IPS-15b (cell line): ENCODE measurements around the gene ARHGAP6.

Source experiments
- H3K27me3 ChIP-seq: one replicate; pipeline ENCODE4 v1.6.1; 2013; ENCODE audit warnings: low read length; ENCODE audit not compliant: control insufficient read depth, insufficient read depth
- H3K36me3 ChIP-seq: one replicate; pipeline ENCODE4 v1.6.1; 2013; ENCODE audit warnings: low read length; ENCODE audit not compliant: control insufficient read depth, insufficient read depth
- H3K4me1 ChIP-seq: one replicate; pipeline ENCODE4 v1.6.1; 2013; ENCODE audit warnings: mild to moderate bottlenecking, low read length; ENCODE audit not compliant: control insufficient read depth, insufficient read depth
- H3K4me3 ChIP-seq: one replicate; pipeline ENCODE4 v1.5.1; 2013; ENCODE audit warnings: low read depth, low read length
- H3K9ac ChIP-seq: one replicate; pipeline ENCODE4 v1.6.1; 2013; ENCODE audit warnings: low read depth, mild to moderate bottlenecking, low read length
- H3K9me3 ChIP-seq: one replicate; pipeline ENCODE4 v1.6.1; 2013; ENCODE audit warnings: mild to moderate bottlenecking, low read length; ENCODE audit not compliant: control insufficient read depth, insufficient read depth

ARHGAP6 gene

DNA sequence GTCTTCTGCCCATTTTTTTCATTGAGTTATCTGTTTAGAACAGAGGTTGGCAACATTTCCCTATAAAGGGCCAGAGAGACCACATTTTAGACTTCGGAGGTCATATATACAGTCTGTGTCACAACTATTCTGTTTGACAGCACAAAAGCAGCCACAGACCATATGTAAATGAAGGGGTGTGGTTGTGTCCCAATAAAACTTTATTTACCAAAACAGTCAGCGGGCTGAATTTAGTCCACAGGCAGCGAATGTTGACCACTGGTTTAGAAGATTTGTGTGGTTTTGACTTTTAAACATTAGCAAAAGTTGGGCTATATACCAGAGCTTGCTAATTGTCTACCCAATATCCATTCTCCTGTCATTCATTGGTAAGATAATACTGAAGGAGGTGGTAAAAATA lies 221.7 kb downstream of the ARHGAP6 start:
- H3K4me1 ChIP-seq: no peaks in the 10 kb centered on the region
- no peaks in the 10 kb centered on the region for H3K9me3 ChIP-seq
- H3K27me3 ChIP-seq: no peaks in the 10 kb centered on the region
- H3K4me3 ChIP-seq: no peak overlapping the region
- H3K36me3 ChIP-seq: no peaks in the 10 kb centered on the region
- no peak overlapping the region for H3K9ac ChIP-seq

DNA sequence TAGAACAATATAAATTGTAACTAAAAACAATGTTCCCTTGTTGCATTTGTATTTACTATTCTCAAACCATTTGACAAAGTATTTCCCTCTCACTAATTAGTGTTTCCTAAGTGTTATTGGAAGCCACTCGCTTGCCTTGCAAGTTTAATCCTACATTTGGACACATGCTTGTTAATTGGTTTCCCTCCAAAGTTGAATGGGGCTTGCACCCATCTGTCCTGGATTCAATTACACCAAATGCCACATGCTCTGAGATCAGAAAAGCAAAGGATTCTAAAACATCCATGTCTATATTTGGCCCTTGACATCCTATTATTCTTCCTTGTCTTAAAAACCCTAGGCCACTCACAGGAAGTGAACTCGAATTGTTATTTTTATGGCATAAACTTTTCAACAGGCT lies 225.9 kb downstream of the ARHGAP6 start:
- Histone ChIP-seq H3K36me3 (no peaks in the 10 kb centered on the region), H3K4me1 (no peaks in the 10 kb centered on the region), H3K9ac (no peak overlapping the region), H3K27me3 (no peaks in the 10 kb centered on the region), H3K4me3 (no peak overlapping the region), H3K9me3 (no peaks in the 10 kb centered on the region)

DNA sequence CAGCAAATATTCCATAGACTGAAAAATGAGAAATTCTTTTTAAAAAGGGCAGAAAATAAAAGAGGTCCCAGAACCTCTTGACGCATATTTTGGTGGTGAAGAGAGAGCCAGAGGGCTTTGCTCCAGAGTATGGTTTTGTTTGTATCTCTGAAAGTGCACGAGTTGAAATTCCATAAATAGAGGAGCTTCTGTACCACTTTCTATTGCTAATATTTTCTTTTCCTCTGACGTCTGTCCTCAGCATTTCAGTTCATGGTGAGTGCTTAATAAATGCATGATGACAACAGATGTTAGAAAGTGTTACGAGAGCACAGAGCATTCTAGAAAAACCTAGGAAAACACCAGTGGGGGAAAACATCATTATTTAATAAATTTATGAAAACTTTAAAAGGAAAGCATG lies 227.0 kb downstream of the ARHGAP6 start:
- Histone ChIP-seq H3K36me3 (no peaks in the 10 kb centered on the region), H3K9ac (no peak overlapping the region), H3K27me3 (no peaks in the 10 kb centered on the region), H3K4me1 (no peaks in the 10 kb centered on the region), H3K9me3 (no peaks in the 10 kb centered on the region), H3K4me3 (no peak overlapping the region)

DNA sequence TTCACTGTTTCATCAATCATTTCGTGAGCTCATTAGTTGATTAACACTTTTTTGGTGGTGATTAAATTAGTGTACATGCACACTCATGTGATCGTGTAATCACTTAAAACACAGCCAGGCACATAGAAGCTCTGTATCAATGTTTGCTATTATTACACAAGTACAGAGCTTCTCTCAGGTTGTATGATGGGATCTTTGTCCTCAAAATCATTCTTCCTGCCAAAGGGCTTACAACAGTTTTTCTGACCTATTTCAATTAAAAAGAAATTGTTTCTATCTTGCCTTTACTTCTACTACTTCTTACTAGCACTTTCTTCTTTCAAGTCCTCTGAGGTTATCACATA lies 227.4 kb downstream of the ARHGAP6 start:
- no peak overlapping the region for H3K9ac ChIP-seq
- no peaks in the 10 kb centered on the region for H3K9me3 ChIP-seq
- no peaks in the 10 kb centered on the region for H3K36me3 ChIP-seq
- H3K4me1 ChIP-seq: no peaks in the 10 kb centered on the region
- no peak overlapping the region for H3K4me3 ChIP-seq
- no peaks in the 10 kb centered on the region for H3K27me3 ChIP-seq

DNA sequence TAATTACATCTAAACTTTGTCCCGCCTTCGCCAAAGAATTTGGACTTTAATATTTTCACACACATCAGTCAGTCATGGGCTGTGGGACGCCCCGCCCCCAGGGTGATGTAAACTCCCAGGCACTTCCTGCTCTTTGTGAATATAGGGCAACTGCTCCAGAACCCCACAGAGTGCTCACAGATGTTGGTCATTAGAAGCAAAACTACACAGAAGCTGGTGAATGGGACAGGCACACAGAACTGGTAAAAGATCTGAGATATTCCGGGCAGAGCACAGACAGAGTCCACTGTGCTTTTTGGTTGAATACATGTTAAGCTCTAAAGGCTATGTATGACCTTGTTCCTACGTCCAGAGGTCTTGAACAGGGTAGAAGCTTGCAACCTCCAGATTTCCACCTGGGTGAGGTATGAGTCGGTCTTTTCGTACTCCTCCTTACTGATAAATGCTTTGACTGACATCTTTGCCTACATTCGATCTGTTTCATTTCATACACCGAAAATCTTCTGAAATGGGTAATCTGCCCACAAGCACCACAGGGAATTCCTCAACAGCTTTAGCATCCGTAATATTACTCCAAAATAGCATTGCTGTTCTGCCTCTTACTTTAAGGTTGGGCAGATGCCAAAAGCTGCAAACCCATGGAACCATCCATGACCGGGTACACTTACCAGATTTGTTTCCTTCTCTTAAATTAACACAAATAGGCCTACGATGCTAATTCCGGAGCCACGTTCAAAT lies 227.9 kb downstream of the ARHGAP6 start:
- H3K9ac ChIP-seq: no peak overlapping the region
- H3K4me3 ChIP-seq: no peak overlapping the region
- no peaks in the 10 kb centered on the region for H3K4me1 ChIP-seq
- no peaks in the 10 kb centered on the region for H3K9me3 ChIP-seq
- no peaks in the 10 kb centered on the region for H3K27me3 ChIP-seq
- no peaks in the 10 kb centered on the region for H3K36me3 ChIP-seq

DNA sequence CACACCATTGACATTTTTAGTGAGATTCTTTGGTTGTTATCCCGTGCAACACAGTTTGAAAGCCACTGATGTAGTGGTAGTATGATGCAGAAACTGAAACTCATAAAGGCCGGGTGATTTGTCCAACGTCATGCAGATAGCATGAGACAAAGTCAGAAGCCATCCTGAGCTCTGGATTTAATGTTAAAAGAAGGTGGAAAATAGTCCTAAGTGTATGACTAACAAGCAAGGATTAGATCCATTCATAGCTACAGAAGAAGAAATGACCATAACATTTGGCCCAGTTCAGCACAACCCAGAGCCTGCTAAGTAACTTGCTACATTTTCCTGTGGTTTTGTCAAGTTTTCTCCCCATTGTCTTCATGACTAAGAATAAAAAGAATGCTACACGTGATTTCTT lies 230.2 kb downstream of the ARHGAP6 start:
- no peaks in the 10 kb centered on the region for H3K9me3 ChIP-seq
- no peak overlapping the region for H3K4me3 ChIP-seq
- H3K9ac ChIP-seq: no peak overlapping the region
- H3K4me1 ChIP-seq: no peaks in the 10 kb centered on the region
- H3K36me3 ChIP-seq: no peaks in the 10 kb centered on the region
- no peaks in the 10 kb centered on the region for H3K27me3 ChIP-seq

DNA sequence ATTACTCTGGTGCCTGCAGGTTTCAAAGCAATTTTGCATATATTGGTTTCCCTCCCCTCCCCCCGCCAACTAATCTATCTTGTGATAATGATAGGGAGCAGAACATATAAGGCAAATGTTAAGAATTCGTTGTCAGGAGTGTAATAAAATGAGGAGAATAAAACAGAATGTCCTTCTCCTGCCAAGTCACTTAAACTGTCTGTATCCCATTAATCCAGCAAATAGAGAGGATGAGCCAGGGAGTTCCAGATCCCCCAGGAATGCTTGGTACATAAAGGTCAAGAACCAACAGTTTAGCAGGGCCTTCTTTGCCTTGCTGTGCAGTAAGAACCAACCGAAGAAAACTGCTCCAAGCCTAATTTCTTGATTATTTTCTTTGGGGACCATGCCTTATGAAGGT lies 231.1 kb downstream of the ARHGAP6 start:
- no peaks in the 10 kb centered on the region for H3K4me1 ChIP-seq

DNA sequence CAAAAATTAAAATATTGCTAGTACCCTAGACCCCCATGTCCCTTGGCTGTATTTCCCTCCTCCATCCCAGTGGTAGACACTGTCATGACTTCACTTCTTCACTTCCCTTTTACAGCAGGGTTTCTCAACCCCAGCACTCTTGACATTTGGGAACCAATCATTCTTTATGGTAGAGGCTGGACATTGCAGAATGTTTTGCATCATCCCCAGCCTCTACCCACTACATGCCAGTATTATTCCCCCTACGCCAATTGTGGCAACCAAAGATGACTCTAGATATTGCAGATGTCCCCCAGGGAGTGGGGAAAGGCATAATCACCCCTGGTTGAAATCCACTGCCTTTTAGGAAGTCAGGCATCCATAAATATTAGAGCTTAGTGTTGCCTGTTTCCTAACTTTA lies 233.9 kb downstream of the ARHGAP6 start:
- no peaks in the 10 kb centered on the region for H3K36me3 ChIP-seq
- no peaks in the 10 kb centered on the region for H3K4me1 ChIP-seq
- peaks cover 19% of the 10 kb centered on the region for H3K27me3 ChIP-seq
- H3K4me3 ChIP-seq: no peak overlapping the region
- no peaks in the 10 kb centered on the region for H3K9me3 ChIP-seq
- no peak overlapping the region for H3K9ac ChIP-seq

More for the DNA sequence above, 231.1 kb downstream of the ARHGAP6 start:
- no peaks in the 10 kb centered on the region for H3K27me3 ChIP-seq
- H3K36me3 ChIP-seq: no peaks in the 10 kb centered on the region
- H3K9me3 ChIP-seq: no peaks in the 10 kb centered on the region
- H3K9ac ChIP-seq: no peak overlapping the region
- no peak overlapping the region for H3K4me3 ChIP-seq

DNA sequence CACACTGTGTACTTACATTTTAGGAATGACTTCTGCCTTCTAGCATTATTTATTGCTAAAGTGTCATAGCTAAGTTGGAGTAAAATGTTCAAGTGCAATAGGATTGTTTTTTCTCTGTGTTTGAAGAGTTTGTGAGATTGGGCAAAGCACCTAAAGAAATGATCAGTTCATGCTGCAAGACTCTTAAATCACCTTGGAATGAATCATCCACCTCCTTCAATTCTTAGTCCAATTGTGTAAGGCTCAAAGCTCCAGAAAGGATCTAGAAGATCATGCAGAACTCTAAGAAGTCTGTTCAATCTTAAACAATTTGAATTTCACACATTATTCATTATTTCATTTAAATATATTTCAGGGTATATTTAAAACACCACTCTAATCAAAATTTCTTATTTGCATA lies 235.4 kb downstream of the ARHGAP6 start:
- H3K4me3 ChIP-seq: no peak overlapping the region
- H3K9ac ChIP-seq: no peak overlapping the region
- no peaks in the 10 kb centered on the region for H3K9me3 ChIP-seq
- H3K36me3 ChIP-seq: no peaks in the 10 kb centered on the region
- H3K27me3 ChIP-seq: peaks cover 34% of the 10 kb centered on the region
- H3K4me1 ChIP-seq: no peaks in the 10 kb centered on the region

DNA sequence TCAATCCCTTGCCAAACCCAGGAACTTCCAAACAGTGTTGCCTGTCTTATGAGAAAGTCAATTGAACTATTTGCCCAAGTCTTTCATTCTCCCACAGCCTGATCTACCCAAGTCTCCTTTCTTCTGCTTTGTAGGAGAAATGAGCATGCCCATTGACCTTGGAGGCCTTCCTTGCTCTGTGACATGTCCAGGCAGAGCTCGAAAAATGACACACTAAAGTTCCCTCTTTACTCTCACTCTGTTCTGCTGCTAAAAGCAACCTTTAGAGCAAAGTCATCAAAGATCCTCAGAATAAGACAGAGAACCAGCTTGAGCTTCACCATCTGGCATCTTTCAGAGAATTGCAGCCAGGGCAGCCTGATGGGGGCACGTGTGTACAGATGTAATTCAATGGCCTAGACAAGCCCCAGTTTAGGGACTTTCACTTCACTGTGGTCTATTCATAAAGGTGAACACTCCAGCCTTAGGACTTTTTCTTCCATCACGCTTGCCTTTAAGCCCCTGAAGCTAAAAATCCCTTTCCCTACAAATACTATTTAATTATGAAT lies 236.1 kb downstream of the ARHGAP6 start:
- no peaks in the 10 kb centered on the region for H3K4me1 ChIP-seq
- no peaks in the 10 kb centered on the region for H3K9me3 ChIP-seq
- H3K27me3 ChIP-seq: peaks cover 34% of the 10 kb centered on the region
- H3K9ac ChIP-seq: no peak overlapping the region
- H3K36me3 ChIP-seq: no peaks in the 10 kb centered on the region
- H3K4me3 ChIP-seq: no peak overlapping the region

DNA sequence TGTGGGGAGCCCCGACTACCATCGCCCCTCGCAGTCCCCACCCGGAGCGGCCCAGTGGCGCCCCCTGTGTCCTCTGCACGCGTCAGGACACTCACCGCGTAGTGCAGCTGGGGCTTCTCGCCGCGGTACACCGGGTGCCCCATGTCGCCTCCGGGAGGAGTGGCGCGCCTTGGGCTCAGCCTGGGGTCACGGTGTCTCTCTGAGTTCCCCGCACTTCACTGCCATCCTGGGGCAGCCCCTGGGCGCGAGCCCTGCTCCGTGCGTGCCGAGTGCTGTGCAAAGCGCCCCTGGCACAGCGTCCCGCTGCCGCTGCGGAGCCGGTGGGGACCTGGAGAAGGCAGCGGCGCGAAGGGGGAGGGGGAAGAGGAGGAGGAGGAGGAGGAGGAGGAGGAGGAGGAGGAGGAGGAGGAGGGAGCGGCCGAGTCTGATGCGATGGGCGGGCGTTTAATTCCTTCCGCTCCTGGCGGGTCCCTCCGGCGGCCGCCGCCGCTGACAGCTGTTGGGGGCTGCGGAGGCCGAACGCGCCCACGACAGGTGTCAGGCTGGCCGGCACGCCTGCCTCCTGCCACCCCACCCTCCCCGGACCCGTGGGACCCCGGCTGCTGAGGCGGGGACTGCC lies 238.2 kb downstream of the ARHGAP6 start:
- peak overlapping the region; percentile 62 for H3K4me3 ChIP-seq
- no peaks in the 10 kb centered on the region for H3K4me1 ChIP-seq
- H3K36me3 ChIP-seq: no peaks in the 10 kb centered on the region
- no peak overlapping the region for H3K9ac ChIP-seq
- no peaks in the 10 kb centered on the region for H3K9me3 ChIP-seq
- H3K27me3 ChIP-seq: peaks cover 34% of the 10 kb centered on the region

DNA sequence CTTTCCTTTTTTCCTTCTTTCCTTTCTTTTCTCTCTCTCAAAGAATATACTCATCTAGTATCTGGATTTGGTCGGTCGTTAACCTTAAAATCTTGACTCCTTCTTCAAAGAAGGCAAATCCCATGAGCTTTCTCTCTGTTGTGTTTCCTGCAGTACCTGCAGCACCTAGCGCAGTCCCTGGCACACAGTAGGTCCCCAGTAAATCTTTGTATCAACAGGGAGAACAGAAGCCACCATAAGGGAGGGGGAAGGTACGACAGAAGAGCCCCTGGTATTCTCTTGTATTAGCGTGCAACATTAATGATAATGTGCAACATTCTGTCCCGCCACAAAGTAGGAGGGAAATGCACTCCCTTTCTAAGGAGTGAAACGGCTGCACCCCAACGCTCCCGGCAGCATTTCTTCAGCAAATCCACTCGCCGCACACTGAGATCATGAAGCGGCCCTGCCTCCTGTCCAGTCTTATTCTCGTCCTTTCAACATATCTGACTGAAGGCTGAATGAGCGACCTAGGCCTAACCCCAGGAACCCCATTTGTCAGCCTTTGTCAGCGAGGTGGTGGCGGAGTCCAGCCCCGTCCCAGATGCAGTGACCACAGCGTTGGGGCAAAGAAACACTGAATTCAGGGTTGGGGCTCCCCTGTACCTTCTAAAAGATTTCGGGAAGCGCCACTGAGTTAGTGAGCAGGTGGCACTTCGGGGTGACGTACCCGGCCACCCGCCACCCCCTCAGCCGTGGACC lies 238.8 kb downstream of the ARHGAP6 start:
- peak overlapping the region; percentile 62 for H3K4me3 ChIP-seq
- no peak overlapping the region for H3K9ac ChIP-seq
- H3K4me1 ChIP-seq: no peaks in the 10 kb centered on the region
- no peaks in the 10 kb centered on the region for H3K9me3 ChIP-seq
- peaks cover 34% of the 10 kb centered on the region for H3K27me3 ChIP-seq
- no peaks in the 10 kb centered on the region for H3K36me3 ChIP-seq
